ENCODE results near the gene CDH23.

DNA sequence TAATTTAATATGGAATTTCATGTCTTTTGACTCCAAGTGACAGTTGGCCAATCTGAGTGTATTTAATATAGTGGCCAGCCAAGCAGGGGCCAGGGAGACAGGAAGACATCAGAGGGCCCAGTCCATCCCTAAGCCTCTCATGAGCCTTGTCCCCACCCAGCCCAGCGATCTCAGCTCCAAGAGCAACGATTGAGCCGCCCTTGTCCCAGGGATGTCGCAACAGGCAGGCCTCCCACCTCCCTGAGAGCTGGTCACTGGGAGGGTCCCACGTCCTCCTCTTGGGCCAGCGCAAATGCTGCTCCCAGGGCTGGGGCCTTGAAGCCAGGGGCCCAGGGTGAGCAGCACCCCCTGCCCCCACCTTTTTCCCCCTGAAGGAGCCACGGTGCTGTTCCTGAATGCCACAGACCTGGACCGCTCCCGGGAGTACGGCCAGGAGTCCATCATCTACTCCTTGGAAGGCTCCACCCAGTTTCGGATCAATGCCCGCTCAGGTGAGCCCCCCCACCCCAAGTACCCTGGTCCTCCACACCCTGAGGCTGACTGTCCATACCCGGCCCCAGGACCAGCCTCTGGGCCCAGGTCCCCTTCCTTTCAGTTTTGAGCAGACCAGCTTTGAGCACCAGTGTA lies 293.5 kb downstream of the CDH23 start:
- TF ChIP-seq POLR2A (IDR thresholded peaks at IDR 0.05; ENCODE audit: low read length) (no peak), GATA1 (IDR thresholded peaks at IDR 0.05; ENCODE audit: low read depth, low read length) (no peak)

Measured in erythroblast (primary cell).